GM12878 (cell line): ENCODE results near the gene A3GALT2. TPM values are rescaled to one million over a fixed set of nuclear protein-coding genes. Genes with fewer than 3 reads are reported as not detected.
A peak's percentile ranks its signal among the peaks of the same experiment; 100 is the strongest.

Experiments used
- ATAC-seq: fragments of 200-7000 bp; cut with Tn5 transposase; 3 replicates; pipeline ENCODE4 v1.9.1; 2020; ENCODE audit warnings: mild to moderate bottlenecking, moderate library complexity
- BruUV-seq: library from RNA; stranded (reverse); fragments of 400-500 nt; replicated peaks from 2 replicates; lab custom pipeline; 2021; lab: Mats Ljungman, UMichigan
- CTCF ChIA-PET: fragments of 300-600 bp; sonication (Branson Sonifier 250); formaldehyde crosslinking; extraction: SDS; loops from one replicate; lab custom pipeline; 2021; ENCODE audit warnings: inconsistent platforms; lab: Yijun Ruan, JAX
- POLR2A ChIA-PET: fragments of 350-600 bp; formaldehyde crosslinking; extraction: SDS; loops from one replicate; lab custom pipeline; 2021; ENCODE audit warnings: inconsistent platforms; lab: Charles Lee
- RAD21 ChIA-PET: fragments of 300-600 bp; sonication (Branson Sonifier 250); formaldehyde crosslinking; loops from one replicate; lab custom pipeline; 2023; ENCODE audit warnings: antibody characterized with exemption; ENCODE audit not compliant: unreplicated experiment; lab: Charles Lee
- SMC1A ChIA-PET: fragments of 300-600 bp; sonication (Branson Sonifier 250); formaldehyde crosslinking; loops from one replicate; lab custom pipeline; 2023; ENCODE audit not compliant: unreplicated experiment, uncharacterized antibody; lab: Charles Lee
- DNase-seq: peaks from one replicate; pipeline ENCODE4 v3.0.0-alpha.2; 2011; ENCODE audit warnings: low read depth, low spot score
- FAIRE-seq: peaks from 3 replicates; lab custom pipeline; 2011; peaks lifted over from hg19 to GRCh38; lab: Jason Lieb, UNC
- H2AFZ ChIP-seq: 2 replicates; pipeline ENCODE4 v1.6.0; 2011; ENCODE audit warnings: low read depth, low read length, control low read depth; ENCODE audit not compliant: control insufficient read depth
- H3K27ac ChIP-seq: 2 replicates; pipeline ENCODE4 v1.5.1; 2011; ENCODE audit warnings: control low read depth; ENCODE audit not compliant: control insufficient read depth, insufficient read depth
- H3K27me3 ChIP-seq, 2 experiments: replicated peaks in 1 of 2; 2 replicates each; pipeline versions ENCODE4 v1.6.0 to v1.6.1; 2011; ENCODE audit warnings: low read length in 1 of 2; ENCODE audit not compliant: control insufficient read depth in 2 of 2, insufficient read depth in 2 of 2
- H3K36me3 ChIP-seq, 2 experiments: 2 replicates each; pipeline ENCODE4 v1.5.1; 2011; ENCODE audit warnings: low read length in 1 of 2; ENCODE audit not compliant: control insufficient read depth in 2 of 2, insufficient read depth in 2 of 2
- H3K4me1 ChIP-seq: 2 replicates; pipeline ENCODE4 v1.6.1; 2011; ENCODE audit warnings: mild to moderate bottlenecking, low read length, moderate library complexity, mixed read lengths; ENCODE audit not compliant: control insufficient read depth, insufficient read depth
- H3K4me2 ChIP-seq: 2 replicates; pipeline ENCODE4 v1.6.0; 2011; ENCODE audit warnings: control low read depth; ENCODE audit not compliant: control insufficient read depth, insufficient read depth
- H3K4me3 ChIP-seq: fragments of 200-600 bp; sonication (generic); 2 replicates; pipeline ENCODE4 v1.5.1; 2016
- H3K79me2 ChIP-seq: 2 replicates; pipeline ENCODE4 v1.6.0; 2011; ENCODE audit warnings: low read length; ENCODE audit not compliant: control insufficient read depth, insufficient read depth
- H3K9ac ChIP-seq: 2 replicates; pipeline ENCODE4 v1.8.0; 2011; ENCODE audit warnings: low read length, control low read depth, mixed read lengths; ENCODE audit not compliant: control insufficient read depth, insufficient read depth
- H3K9me3 ChIP-seq: replicated peaks from 3 replicates; pipeline ENCODE4 v1.5.1; 2011; ENCODE audit warnings: mild to moderate bottlenecking, low read length; ENCODE audit not compliant: control insufficient read depth, insufficient read depth
- H4K20me1 ChIP-seq: 2 replicates; pipeline ENCODE4 v1.6.0; 2011; ENCODE audit not compliant: control insufficient read depth, insufficient read depth
- ESRRA ChIP-seq: IDR thresholded peaks from 2 replicates; pipeline ENCODE4 v1.6.1; 2012; ENCODE audit warnings: mild to moderate bottlenecking, low read length, improper control_type of control experiment
- HDAC6 ChIP-seq: fragments of 200-600 bp; sonication (generic); IDR thresholded peaks from one replicate; pipeline ENCODE4 v1.8.0; 2017; ENCODE audit warnings: antibody characterized with exemption; ENCODE audit not compliant: unreplicated experiment
- WGBS: methylation state at CpG from one replicate; pipeline ENCODE4 v1.1.6; 2016; ENCODE audit warnings: low lambda C conversion rate; ENCODE audit not compliant: insufficient replicate concordance, insufficient coverage; ENCODE audit errors: missing lambda C conversion rate; 5-methylcytosine and 5-hydroxymethylcytosine counted together
- in situ Hi-C: fragments of 300-500 bp; cut with MboI; formaldehyde crosslinking; loops from 9 replicates; pipeline ENCODE4 v1.14.3; 2018; ENCODE audit warnings: mixed read lengths
- intact Hi-C: fragments of 100-400 bp; cut with micrococcal nuclease; formaldehyde crosslinking; loops from one replicate; pipeline ENCODE4 v1.14.2; 2022; ENCODE audit not compliant: unreplicated experiment
- polyA plus RNA-seq, 11 experiments: library from polyadenylated mRNA; depleted of rRNA in 4 of 11; unstranded in 6 of 11; stranded (reverse) in 5 of 11; fragments of >200 nt; fragmentation: Nextera tagmentation in 4 of 11; fragmentation: Illumina TruSeq in 1 of 11; extraction: Ambion mirVana in 4 of 11; extraction: Trizol in 1 of 11; gene quantifications; 1 replicate in 1 of 11; 2 replicates in 10 of 11; pipeline versions ENCODE4 v1.2.1 to v1.2.3, GENCODE V29; 2011 to 2016; ENCODE audit warnings: inconsistent platforms in 2 of 11, missing spikeins in 2 of 11, low read depth in 1 of 11
- total RNA-seq, 4 experiments: library from RNA; depleted of rRNA in 3 of 4; stranded (reverse); fragments of >200 nt in 3 of 4; fragmentation: Illumina TruSeq in 1 of 4; extraction: Trizol in 1 of 4; gene quantifications; 2 replicates each; pipeline versions ENCODE4 v1.2.1 to v1.2.3, GENCODE V29; 2013 to 2021
- TF ChIP-seq, protein P1 (sequence below): fragments of 450-650 bp; IDR thresholded peaks from 2 replicates; pipeline ENCODE4 v1.6.1; 2017; ENCODE audit warnings: mild to moderate bottlenecking
- TF ChIP-seq, protein P2 (sequence below): fragments of 450-650 bp; IDR thresholded peaks from 2 replicates; pipeline ENCODE4 v1.6.1; 2014; ENCODE audit warnings: mild to moderate bottlenecking

The A3GALT2 gene
- total and polyA plus RNA-seq, 10 of the 15 experiments (the other 5 are each of a cell fraction or from before 2014, with no cell fraction given) = not detected

DNA sequence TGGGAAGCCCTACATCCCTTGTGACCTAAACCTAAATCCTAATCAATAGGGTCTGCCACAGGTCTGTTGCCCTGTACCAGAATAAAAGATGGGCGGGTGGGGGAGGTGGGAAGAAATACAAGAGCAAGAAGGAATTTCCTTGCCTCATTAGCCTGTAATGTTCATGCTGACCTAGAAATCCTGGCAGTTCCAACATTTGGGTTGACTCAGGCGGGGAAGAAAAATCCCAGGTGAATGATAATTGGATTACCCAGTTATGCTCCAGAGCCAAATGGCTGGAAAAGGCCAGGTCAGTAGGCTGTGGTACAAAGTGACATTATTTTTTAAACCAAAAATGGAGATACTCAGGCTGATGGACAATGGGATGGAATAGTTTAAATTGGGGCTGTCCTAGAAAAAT is 27.3 kb upstream of the A3GALT2 start:
- H2AFZ ChIP-seq = no peak overlapping the region
- ChIA-PET SMC1A (interaction anchor here (0.7 to 2.3 kb wide), 5 partner anchors 36 to 222 kb away, joined by 3 to 6 read pairs (median 5); no protein-coding TSS in a partner anchor), POLR2A (interaction anchor here (0.5 to 1.4 kb wide), 4 partner anchors 16 to 1333 kb away, joined by 3 to 4 read pairs (median 4); no protein-coding TSS in a partner anchor), CTCF (interaction anchor here (0.6 to 1.1 kb wide), 2 partner anchors 124 to 452 kb away, joined by 4 to 5 read pairs; partner anchors contain the start of gene ZSCAN20)
- H3K4me1 ChIP-seq = peaks cover 18% of the 10 kb centered on the region
- ATAC-seq = no peak
- BruUV-seq = no TSS peak
- H3K79me2 ChIP-seq = peaks cover 68% of the 10 kb centered on the region
- WGBS = 92% methylated on average over 2 of the region's 2 CpGs
- peak overlapping the region; percentile 92 for H3K4me3 ChIP-seq
- peak overlapping the region; percentile 81 for H3K27ac ChIP-seq
- no peak for TF ChIP-seq ESRRA
- TF ChIP-seq, protein P1, sequence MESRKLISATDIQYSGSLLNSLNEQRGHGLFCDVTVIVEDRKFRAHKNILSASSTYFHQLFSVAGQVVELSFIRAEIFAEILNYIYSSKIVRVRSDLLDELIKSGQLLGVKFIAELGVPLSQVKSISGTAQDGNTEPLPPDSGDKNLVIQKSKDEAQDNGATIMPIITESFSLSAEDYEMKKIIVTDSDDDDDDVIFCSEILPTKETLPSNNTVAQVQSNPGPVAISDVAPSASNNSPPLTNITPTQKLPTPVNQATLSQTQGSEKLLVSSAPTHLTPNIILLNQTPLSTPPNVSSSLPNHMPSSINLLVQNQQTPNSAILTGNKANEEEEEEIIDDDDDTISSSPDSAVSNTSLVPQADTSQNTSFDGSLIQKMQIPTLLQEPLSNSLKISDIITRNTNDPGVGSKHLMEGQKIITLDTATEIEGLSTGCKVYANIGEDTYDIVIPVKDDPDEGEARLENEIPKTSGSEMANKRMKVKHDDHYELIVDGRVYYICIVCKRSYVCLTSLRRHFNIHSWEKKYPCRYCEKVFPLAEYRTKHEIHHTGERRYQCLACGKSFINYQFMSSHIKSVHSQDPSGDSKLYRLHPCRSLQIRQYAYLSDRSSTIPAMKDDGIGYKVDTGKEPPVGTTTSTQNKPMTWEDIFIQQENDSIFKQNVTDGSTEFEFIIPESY = no peak
- no peak for TF ChIP-seq HDAC6
- TF ChIP-seq, protein P2, sequence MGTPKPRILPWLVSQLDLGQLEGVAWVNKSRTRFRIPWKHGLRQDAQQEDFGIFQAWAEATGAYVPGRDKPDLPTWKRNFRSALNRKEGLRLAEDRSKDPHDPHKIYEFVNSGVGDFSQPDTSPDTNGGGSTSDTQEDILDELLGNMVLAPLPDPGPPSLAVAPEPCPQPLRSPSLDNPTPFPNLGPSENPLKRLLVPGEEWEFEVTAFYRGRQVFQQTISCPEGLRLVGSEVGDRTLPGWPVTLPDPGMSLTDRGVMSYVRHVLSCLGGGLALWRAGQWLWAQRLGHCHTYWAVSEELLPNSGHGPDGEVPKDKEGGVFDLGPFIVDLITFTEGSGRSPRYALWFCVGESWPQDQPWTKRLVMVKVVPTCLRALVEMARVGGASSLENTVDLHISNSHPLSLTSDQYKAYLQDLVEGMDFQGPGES = no peak
- TF ChIP-seq, all 136 proteins: peak for 0
- intact Hi-C loops (loop anchor here (10.0 kb wide), 1 partner anchor 223 kb away; no protein-coding TSS in a partner anchor), in situ Hi-C loops (no loop called here)
- RAD21 ChIA-PET = no interaction called here
- no peaks in the 10 kb centered on the region; the same call in 1 of the 2 replicates for H4K20me1 ChIP-seq
- H3K9ac ChIP-seq = peak overlapping the region; percentile 82
- peak overlapping the region; percentile 90 for H3K4me2 ChIP-seq
- no peaks in the 10 kb centered on the region for H3K27me3 ChIP-seq
- no peak for FAIRE-seq
- H3K9me3 ChIP-seq = no peaks in the 10 kb centered on the region
- peaks cover 0 to 4% of the 10 kb centered on the region in 2 experiments; a peak in 1 of 4 replicates for H3K36me3 ChIP-seq
- no peak for DNase-seq
